8988T (cell line): ENCODE results near the gene CSTB.
A peak's percentile ranks its signal among the peaks of the same experiment; 100 is the strongest.

Experiments
- DNase-seq: peaks from one replicate; pipeline ENCODE4 v3.0.0; 2011

Gene CSTB

DNA sequence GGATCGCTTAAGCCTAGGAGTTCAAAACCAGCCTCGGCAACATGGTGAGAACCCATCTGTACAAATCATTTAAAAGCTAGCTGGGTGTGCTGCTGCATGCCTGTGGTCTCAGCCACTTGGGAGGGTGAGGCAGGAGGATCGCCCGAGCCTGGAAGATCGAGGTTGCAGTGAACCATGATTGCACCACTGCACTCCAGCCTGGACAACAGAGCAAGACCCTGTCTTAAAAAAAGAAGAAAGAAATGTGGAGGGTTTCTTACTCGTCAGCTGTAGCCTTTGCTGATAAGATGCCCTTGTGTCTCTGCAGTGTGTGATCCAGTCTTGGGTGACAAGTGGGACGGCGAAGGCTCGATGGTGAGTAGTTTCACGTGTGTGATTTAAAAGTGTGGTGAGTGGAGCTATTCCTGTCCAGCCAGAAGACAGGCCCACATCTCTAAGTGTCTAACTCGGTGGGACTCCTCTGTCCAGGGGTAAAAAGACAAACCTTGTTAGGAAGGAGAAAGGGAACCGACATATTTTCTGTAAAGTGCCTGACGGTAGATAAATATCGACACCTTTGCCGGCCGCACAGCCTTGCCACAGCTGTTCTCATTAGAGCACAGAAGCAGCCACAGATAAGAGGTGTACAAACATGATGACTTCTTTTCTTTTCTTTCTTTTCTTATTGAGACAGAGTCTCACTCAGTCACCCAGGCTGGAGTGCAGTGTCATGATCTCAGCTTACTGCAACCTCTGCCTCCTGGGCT lies 30.2 kb downstream of the CSTB start:
- DNase-seq: no peak

DNA sequence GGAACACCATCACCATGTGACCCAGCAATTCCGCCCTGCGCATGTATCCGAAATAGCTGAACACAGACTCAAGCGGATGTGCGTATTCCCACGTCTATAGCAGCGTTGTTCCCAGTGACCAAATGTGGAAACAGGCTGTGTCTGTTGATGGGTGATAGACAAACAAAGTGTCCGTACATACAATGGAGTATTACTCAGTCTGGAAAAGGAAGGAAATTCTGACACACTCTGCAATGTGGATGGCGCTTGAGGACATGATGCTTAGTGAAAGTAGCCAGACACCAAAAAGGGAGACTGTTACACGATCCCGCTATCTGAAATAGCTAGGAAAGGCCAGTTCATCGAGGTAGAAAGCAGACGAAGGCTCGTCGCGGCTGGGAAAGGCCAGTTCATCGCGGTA lies 31.4 kb downstream of the CSTB start:
- DNase-seq: no peak

DNA sequence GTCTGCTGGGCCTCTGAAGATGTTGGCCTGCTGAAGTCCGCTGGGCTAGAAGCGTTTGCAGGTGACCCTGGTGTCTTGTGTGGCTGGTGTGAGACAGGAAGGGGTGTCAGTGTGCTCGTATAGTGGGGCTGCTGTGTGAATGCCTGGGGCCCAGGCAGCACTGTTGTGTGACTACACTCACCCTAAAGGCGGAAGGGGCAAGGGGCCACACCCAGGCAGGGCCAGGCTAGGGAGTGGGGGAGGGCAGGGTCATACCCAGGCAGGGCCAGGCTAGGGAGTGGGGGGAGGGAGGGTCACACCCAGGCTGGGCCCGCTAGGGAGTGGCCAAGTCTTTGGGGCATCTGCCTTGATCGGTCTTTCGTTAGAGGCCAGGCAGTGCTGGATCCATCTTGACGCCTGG lies 32.2 kb downstream of the CSTB start:
- no peak for DNase-seq

DNA sequence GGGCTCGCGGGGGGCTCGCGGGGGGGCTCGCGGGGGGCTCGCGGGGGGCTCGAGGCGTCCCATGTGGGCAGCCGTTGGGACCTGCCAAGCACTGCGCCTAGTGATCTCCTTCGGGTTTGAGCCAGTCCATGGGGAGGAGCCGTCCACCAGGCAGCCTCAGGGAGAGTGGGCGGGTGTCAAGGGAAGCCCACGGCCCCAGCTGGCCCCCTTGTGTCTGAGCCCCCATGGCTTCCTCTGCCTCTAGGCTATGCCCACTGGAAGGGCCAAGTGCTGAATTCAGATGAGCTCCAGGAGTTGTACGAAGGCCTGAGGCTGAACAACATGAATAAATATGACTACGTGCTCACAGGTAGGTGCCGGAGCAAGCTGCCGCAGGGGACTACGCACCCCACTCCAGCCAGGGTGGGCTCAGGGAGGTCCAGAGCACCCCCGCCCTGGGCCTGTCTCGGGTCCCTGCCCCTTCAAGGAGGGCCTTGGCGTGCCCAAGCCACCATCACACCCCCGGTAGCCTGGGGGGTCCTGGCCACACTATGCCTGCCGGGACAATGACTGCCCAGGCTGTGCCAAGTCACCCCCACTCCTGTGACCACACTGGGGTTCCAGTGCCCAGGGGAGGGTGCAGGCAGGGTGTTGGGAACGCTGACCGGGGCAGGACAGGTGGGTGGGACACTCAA lies 34.5 kb downstream of the CSTB start:
- no peak for DNase-seq

DNA sequence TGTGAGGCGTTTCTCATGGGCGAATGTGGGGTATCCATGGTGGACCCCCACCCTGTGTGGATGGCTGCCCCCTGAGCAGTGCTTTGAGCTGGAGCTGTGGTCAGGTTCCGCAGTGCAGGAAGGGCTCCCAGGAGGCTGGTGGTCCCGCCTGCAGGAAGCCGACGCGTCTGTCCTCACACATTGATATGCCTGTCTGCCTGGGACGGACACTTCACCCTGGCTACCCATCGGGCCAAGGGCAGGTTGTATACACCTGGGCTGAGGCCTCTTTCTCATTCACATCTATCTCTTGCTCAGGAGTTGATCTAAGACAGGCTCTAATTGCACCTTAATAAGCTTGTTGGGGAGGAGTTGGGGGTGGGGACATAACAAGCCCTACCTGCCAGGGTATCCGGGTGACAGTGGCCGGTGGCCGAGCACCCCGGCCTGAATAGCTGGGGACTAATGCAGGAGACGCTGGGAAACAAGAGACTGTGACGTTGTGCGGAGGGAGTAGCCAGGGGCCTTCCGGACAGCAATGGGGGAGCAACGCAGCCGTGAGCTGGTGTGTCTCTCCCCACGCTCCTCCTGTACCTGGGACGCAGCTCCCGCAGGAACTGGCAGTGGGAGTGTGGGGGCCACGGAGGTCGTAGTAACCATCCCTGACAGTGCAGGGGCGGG lies 35.5 kb downstream of the CSTB start:
- DNase-seq: peak; percentile 83

DNA sequence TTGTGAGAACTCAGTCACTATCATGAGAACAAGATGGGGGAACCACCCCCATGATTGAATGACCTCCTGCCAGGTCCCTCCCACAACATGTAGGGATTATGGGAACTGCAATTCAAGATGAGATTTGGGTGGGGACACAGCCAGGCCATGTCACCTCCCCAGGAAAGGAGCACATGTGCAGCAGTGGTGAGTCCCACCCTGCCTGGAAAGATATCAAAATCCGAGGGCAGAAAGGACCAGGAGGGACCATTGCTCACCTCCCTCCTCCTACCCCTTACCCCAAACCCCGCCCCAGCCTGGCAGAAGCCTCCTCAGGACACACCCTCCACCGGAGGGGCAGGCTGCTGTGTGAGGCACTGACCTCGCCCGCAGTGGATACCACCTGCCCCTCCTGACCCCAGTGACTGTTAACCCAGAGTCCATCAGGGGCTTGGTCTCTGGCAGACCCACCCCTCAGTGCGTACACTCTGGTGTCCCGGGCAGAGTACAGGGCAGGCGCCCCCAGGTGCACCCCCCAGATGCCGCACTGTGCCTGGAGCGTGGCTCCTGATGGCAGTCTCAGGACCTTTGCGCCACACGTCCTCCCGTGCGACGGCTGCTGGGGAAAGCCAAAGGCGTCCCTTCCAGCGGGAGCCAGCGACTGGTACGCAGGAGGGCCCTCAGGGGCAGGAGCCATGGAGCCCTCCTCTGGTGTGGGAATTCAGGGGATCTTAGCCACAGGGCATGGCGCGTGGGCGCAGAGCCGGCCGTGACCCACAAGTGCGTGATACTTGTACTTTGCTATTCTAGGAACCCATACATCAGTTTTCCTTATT lies 36.3 kb downstream of the CSTB start:
- no peak for DNase-seq

DNA sequence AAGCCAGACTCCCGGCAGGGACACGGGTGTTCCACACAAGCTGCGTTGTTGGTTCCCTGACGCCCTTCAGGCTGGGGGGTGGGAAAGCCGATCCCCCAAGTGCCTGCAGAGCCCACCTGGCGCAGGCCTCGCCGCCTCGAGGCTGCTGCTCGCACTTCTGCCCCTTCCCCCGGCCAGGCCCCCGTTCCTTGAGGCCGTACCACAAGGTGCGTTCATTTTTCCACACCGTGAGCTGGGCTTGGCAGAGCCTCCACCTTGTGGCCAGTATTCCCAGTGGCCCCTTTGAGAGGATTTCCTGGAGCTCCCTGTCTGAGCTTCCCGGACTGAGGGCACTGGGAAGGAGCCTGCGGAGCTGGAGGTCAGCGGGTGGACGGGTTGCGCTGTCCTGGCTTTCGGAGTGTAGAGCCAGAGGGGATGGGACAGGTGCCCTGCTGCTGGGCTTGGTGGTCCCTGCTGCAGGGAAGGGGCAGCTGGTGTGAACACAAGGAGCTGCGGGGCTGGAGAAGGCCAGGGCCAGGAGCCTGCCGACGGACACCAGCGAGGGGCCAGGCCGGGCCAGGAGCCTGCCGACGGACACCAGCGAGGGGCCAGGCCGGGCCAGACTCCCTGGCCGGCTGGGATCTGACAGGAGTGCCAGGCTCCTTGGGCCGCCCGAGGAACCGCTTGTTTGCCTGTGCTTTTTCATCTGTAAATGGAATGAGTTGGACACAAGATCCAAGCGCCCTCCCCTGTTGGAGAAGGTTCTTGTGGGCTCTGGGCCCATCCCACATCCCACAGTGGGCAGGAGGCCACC lies 38.8 kb downstream of the CSTB start:
- DNase-seq: no peak

DNA sequence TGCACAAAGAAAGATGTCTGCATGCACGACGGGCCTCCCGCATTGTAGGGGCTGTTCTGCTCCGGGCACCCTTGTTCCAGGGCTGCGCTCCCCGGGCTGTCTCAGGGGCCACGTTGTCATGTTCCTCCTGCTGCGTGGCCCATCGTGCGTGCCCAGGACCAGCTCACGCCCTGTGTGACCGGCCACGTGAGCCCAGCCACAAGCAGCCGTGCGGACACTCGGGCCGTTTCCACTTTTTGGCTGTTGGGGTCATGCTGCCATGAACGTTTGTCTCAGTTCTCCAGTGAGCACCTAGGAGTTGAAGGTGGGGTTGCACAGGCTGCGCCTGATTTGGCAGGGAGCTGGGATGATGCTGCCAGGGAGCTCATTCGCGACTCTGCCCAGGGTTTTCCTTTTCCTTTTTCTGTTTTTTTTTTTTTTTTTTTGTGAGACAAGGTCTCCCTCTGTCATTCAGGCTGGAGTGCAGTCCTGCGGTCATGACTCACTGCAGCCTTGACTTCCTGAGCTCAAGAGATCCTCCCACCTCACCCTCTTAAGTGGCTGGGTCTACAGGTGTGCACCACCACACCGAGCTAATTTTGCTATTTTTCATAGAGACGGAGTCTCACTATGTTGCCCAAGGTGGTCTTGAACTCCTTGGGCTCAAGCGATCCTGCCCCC lies 39.8 kb downstream of the CSTB start:
- DNase-seq: no peak

DNA sequence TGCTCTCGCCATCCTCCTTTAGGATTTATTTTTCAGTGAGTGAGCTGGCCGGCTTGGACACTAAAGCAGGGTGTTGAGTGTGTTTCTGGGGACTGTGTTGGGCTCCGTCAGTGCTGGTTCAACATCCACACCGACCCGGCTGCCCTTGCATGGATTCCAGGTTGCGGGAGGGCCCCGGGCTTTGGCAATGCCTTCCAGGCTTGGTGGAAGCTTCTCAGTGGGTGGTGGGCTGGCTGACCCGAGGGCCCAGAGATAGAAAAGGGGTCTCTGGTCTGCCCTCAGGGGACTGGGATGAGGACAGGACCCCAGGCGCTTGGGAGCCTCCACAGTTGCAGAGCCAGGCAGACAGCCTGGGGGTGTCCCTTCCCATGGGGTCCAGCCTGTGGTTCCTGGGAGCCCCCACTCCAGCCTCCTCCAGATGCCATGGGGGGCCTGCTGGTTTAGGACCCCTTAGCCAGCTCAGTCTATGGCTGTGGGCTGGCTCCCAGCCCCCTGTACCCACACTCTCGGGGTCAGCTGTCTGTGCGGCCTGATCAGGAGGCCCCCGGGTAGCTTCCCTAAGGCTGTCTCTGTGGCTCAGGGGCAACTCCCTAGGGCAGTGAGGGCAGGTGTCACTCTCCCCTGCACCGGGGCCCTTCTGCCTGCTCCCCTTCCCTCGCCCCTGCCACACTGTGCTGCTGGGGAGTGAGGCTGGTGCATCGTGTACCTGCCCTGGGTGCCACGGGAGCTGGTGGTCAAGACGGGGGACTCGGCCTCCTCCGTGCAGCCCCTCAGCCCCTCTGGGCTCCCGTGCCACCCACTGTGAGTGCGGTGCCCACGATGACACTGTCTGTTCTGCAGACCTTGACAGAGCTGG lies 40.6 kb downstream of the CSTB start:
- DNase-seq: no peak

DNA sequence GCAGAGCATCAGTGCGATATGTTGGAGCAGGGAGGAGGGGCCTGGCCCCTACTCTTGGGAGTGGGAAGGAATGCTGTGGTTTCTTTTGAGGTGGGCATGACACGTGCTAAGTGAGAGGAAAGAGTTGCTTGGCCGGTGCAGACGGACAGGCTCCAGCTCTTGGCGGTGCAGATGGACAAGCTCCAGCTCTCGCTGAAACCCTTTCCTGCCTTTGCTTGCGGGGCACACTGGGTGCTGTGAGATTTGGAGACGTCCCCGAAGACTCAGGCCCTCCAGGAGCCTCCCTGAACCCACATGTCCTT lies 41.2 kb downstream of the CSTB start:
- DNase-seq: no peak

DNA sequence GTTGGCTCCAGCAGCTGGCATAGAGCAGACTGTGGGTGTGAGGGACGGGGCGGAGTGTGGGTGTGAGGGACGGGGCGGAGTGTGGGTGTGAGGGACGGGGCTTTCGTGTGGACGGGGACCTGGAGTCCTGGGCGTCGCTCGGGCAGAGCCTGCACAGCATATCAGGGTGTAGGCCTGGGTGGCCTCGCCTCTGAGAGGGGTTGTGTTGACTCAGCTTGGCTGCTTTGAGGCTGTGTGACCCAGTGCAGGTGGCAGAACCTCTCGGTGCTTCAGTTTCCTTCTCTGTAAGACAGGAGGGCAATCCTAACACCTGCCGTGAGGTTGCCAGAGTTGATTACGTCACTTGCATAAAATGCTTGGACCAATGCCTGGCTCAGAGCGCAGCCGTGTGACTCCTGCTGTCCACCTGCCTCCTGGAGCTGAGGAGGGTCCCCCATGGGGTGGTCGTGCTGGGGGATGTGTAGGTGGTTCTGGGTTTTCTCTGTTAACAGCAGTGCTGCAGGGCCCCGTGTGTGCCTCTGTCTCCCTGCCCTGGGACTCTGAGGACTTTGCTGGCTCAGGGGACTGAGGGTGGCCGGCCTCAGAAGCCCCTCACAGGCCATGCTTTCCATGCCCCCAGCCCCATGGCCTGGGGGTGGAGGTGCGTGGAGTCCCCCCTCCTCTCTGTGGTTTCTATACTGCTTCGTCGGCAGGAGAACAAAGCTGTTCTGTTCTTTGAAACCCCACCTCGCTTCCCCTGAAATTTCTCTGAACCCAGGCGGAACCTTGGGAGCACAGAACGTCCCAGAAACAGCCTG lies 41.8 kb downstream of the CSTB start:
- DNase-seq: no peak

DNA sequence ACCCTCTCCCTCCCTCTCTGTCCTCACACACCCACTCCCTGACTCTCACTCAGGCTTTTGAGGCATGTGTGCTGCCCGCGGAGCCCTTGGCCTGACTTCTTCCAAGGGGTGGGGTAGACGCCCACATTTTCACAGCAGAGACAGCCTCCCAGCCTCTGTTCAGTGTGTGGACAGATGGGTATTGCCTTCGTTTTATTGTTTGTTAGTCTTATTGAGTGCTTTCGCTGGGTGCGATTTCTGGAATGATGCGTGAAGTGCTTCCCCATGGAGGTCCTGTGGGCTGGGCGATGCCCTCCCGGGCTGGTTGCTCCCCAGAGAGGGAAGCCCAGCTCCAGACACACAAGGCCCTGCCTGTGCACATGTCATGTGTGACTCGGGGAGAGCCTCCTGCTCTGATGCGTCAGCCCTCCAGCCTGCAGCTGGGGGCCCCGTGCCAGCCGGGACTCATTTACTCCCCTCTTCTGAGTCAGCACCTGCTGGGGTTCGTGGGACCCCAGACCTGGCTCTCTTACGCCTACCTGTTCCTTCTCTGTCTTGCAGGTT lies 42.5 kb downstream of the CSTB start:
- no peak for DNase-seq

DNA sequence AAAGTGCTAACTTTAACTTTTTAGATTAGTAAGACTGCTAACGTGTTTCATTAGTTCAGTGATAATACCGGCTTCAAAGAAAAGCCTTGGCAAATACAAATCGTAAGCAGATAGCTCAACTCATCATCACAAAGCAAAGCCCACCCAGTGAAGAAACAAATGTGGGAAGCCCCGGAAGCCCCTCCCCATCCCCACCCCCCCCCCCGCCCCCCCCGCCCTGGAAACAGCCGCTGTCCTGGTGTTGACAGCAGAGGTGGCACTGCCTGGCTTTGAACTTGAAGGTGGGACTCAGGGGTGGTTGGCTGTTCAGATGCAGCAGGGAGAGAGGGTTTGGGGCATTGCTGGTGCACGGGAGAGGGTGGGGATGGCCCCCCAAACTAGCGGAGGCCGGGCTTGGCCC lies 43.0 kb downstream of the CSTB start:
- no peak for DNase-seq

DNA sequence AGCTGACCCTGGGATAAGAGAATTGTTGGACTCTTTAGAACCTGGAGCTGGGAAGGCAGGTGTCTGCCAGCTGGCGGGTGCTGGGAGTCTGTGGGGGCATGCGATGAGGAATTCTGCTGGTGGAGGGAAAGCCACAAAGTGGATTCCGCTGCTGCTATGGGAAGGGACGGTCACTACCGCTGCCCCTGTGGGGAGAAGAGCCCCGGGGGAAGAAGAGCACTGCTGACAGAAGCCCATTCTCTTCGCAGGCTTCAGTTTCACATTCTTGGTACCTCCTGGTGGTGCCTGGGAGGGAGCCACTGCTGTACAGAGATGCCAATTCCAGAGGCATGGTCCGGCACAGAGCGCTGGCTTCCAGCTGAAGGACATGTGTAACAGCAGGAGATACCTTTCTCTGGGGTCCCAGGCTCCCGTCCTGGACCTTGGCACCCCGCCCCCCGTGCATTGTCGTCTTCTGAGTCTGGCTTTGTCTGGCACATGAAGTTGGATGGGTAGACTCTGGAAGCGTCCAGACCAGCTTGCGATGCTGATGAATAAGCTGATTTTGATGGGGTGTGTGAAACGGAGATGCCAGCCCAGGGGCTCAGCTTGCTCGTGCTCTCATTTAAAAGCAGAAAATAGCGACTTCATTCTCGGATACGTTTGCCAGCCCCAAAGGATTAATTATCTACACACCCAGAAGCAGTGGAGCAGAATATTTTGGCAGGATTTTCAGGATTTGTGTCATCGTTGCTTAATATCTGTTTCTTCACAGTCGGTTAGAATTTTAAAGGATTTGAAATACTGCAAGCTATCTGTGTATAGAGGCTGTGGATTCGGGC lies 44.0 kb downstream of the CSTB start:
- DNase-seq: no peak

DNA sequence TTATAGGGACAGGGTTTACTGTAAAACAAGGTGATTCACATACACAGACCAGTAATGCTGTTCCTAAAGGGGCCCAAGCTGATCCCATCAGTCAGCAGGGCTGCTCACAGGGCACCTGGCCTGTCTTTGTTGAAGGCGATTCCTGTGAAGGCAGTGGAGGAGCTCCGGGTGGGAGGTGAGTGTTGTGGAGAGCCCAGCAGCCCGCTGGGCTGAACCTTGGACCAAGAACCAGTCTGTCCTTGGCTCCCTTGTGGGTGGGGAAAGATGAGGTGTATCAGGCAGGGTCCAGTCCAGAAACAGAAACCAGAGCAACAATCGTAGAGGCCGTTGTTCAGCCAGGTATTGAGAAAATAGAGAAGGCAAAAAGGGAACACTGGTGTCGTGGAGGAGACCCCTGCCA lies 44.6 kb downstream of the CSTB start:
- DNase-seq: no peak

DNA sequence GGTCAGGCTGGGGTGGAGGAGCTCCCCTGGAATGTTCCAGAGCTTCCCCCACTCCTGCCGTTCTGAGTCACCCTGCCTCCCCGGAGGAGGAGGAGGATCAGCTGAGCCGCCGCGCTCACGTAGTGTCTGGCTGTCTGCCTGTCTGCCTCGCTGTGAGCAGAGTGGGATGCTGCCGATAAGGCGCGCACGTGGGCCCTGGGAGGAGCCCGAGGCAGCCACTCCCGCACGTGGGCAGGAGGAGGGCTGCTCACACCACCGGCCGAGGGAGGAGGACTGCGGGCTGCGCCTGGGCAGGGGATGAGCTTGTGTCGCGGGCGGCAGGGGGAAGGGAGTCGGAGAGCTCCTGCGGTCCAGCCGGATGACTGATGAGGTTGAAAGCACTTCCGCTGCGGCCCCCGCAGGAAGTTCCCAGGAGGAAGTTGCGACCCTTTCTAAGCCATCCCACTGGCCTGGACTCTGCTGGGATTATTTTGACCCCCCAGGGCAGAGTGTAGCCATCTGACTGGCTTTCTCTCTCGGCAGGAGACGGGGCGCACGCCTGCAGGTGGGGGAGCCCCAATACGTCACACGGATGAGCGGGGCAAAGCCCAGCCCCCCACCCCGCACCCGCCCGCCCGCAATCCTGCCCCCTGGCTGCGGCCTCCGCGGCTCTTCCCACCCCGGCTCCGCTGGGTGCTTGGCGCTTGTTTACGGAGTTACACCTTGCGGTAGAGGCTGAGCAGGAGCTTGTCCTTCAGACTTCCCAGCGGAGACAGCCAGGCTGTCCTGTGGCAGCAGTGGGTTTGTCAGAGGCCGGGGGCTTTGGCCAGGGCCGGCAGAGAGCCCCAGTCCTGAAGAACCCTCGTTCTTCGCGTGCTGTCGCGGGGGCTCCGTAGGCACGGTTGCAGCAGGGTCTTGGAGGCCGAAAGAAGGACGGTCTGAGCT lies 47.4 kb downstream of the CSTB start:
- DNase-seq: peak; percentile 63

DNA sequence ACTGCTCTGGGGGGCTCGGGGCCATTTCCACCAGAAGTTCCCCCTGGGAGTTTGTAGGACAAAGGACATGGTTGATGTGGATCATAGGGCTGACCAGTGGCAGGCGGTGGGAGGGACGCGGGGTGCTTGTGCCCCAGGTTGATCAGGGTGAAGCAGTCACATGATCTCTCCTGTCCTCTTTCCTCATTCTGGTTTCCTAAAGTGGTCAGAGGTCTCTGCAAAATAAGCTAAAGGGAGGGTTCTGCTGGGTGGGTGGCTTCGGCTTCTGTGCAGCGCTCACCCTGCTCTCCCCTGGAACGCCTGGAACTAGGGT lies 48.0 kb downstream of the CSTB start:
- DNase-seq: no peak

DNA sequence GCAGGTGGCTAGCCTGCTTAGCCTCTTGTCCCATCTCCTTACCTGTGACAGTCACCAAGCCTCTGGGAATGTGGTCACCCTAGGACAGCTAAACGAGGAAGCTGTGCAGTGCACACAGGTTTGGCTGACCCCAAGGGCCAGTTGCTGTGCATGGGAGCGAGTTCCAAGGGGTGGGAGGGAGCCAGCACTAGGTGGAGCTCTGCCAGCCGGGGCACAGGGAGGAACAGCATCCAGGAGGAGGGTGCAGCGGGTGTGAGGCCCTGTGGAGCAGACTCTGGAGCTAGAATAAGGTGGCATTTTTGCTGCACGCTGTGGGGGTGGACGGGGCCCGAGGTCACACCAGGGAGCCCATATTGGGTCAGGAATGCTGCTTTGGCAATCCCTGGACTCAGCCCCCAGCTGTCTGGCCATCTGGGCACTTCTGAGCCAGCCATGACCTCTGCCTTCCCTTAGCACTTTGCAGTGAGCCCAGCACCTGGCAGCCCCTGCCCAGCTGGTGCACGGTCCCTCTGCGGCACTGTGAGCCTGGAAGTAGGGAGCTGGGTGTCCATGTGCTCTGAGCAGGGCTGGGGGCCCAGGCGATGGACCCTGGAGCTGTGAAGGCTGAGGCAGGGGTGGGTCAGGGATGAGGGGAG lies 48.5 kb downstream of the CSTB start:
- DNase-seq: no peak
